IPS DF 6.9 (cell line): ENCODE measurements around the gene CRAT.
"Not testable (repeated sequence)": the region's sequence is repeated elsewhere in the genome, so short reads cannot be mapped to it uniquely, and the experiment has no call there.

Experiments
- DNase-seq: peaks from one replicate; pipeline ENCODE4 v3.0.0-alpha.2; 2013; ENCODE audit warnings: low read depth, low spot score
- H3K27ac ChIP-seq: one replicate; pipeline ENCODE4 v1.5.1; 2013; ENCODE audit warnings: low read length, control low read depth
- H3K27me3 ChIP-seq: 2 replicates; pipeline ENCODE4 v1.6.1; 2013; ENCODE audit warnings: mild to moderate bottlenecking, low read length; ENCODE audit not compliant: control insufficient read depth, insufficient read depth
- H3K36me3 ChIP-seq: 2 replicates; pipeline ENCODE4 v1.6.1; 2013; ENCODE audit warnings: low read length; ENCODE audit not compliant: control insufficient read depth, insufficient read depth
- H3K4me1 ChIP-seq: 2 replicates; pipeline ENCODE4 v1.6.1; 2013; ENCODE audit warnings: low read length; ENCODE audit not compliant: control insufficient read depth, insufficient read depth
- H3K4me3 ChIP-seq: 2 replicates; pipeline ENCODE4 v1.5.1; 2013; ENCODE audit warnings: mild to moderate bottlenecking, low read length
- H3K9me3 ChIP-seq: 2 replicates; pipeline ENCODE4 v1.6.1; 2013; ENCODE audit warnings: low read length, inconsistent platforms; ENCODE audit not compliant: control insufficient read depth, insufficient read depth
- WGBS: extraction: QIAGEN DNeasy Blood & Tissue Kit; methylation state at CpG from one replicate; pipeline ENCODE4 v1.1.7; 2013; ENCODE audit warnings: mixed read lengths, missing lambda C conversion rate; ENCODE audit not compliant: insufficient read length, insufficient coverage; 5-methylcytosine and 5-hydroxymethylcytosine counted together

The CRAT gene

GRCh38 chr9:129126749-129127618, 16.4 kb upstream of the CRAT start:
- Histone ChIP-seq H3K4me3 (no peak overlapping the region), H3K27ac (no peak overlapping the region), H3K27me3 (no peaks in the 10 kb centered on the region), H3K4me1 (peaks cover 3% of the 10 kb centered on the region), H3K9me3 (no peaks in the 10 kb centered on the region), H3K36me3 (0 out of 2 replicates have a peak, but pooled peaks cover 3% of the 10 kb centered on the region)
- WGBS: no CpG with 5 or more reads among the region's 10 CpGs
- no peak for DNase-seq

DNA sequence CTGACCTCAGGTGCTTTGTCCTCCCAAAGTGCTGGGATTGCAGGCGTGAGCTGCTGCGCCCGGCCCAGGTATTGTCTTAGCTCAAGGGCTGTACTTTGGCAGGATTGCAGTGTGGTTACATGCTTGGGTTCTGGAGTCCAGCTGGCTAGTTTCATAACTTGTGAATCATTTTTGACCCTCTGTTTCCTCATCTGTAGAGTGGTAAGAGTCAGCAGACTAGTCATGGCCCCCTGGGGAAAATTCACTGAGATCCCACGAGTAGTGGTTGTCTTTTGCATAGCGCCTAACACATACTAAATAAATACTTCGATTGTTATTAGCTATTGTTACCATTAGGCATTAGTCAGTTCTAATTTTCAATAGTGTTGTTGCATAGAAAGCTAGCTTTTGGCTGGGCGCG, 14.9 kb upstream of the CRAT start:
- no peak overlapping the region for H3K27ac ChIP-seq
- DNase-seq: no peak
- peaks cover 3% of the 10 kb centered on the region for H3K4me1 ChIP-seq
- no peaks in the 10 kb centered on the region for H3K9me3 ChIP-seq
- H3K4me3 ChIP-seq: no peak overlapping the region
- H3K36me3 ChIP-seq: peaks cover 9% of the 10 kb centered on the region; the same call in 1 of the 2 replicates
- WGBS: no CpG with 5 or more reads among the region's 8 CpGs
- H3K27me3 ChIP-seq: no peaks in the 10 kb centered on the region

DNA sequence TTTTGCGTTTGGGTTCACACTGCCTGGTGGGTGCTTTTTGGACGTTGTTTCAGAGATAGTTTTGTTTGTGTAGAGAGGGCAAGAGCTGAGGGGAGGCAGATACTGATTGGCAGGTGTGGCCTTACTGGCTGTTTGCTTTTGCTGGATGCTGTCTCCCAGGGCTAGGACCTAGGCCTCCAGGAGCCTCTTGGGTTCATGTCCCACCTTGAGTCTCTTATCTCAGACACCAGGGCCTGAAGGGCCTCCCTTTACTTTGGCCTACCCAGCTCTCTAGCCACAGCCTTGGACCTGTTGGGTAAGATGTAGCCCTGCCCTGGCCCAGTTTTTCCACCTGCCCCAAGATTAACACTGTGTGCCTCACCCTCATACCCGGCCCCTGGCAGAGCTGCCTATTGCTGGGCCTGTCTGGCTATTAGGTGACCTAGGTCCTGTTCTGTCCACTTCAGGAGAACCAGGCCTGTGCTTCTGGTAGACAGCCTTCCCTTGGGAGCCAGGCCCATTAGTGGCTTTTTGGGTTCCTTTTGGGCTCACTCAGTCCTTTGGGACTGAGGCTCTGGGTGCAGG, 14.0 kb upstream of the CRAT start:
- H3K4me3 ChIP-seq: no peak overlapping the region
- whole genome bisulfite sequencing: no CpG with 5 or more reads among the region's 3 CpGs
- H3K27me3 ChIP-seq: no peaks in the 10 kb centered on the region
- H3K9me3 ChIP-seq: no peaks in the 10 kb centered on the region
- DNase-seq: no peak
- peaks cover 11% of the 10 kb centered on the region; the same call in 1 of the 2 replicates for H3K36me3 ChIP-seq
- peaks cover 3% of the 10 kb centered on the region for H3K4me1 ChIP-seq
- H3K27ac ChIP-seq: no peak overlapping the region

DNA sequence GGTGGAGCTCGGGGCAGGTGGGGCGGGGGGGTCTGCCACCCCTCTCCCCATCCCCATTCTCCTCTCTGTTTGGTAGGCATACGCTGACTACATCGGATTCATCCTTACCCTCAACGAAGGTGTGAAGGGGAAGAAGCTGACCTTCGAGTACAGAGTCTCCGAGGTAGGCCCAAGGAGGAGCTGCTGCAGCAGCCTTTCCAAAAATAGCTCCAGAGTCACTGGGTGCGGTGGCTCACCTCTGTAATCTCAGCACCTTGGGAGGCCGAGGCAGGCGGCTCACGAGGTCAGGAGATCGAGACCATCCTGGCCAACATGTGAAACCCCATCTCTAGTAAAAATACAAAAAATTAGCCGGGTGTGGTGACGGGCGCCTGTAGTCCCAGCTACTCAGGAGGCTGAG, 12.4 kb upstream of the CRAT start:
- H3K27ac ChIP-seq, H3K4me3 ChIP-seq, H3K9me3 ChIP-seq, H3K4me1 ChIP-seq, DNase-seq, H3K27me3 ChIP-seq: not testable (repeated sequence)
- peaks cover 11% of the 10 kb centered on the region; the same call in 1 of the 2 replicates for H3K36me3 ChIP-seq
- WGBS: no CpG with 5 or more reads among the region's 15 CpGs

- H3K36me3 ChIP-seq: peaks cover 11% of the 10 kb centered on the region; the same call in 1 of the 2 replicates
Measured at GRCh38 chr9:129122133-129122532, 11.5 kb upstream of the CRAT start.

DNA sequence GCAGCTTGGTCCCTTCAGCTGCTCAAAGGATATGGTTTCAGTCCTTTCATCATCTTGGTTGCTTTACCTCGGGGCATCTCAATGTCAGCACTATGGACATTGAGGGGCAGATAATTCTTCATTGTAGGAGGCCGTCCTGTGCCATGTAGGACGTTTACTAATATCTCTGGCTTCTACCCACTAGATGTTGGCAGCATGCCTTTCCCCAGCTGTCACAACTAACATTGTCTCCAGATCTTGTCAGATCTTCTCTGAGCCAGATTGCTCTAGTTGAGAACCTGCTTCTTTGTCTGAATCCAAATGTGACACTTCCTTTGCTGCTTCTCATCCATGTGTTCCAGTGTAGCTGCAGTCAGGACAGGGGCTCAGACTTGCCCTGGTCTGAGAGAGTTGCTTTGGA, 10.9 kb upstream of the CRAT start:
- WGBS: no CpG with 5 or more reads among the region's 3 CpGs
- no peak overlapping the region for H3K27ac ChIP-seq
- peaks cover 11% of the 10 kb centered on the region; the same call in 1 of the 2 replicates for H3K36me3 ChIP-seq
- H3K27me3 ChIP-seq: no peaks in the 10 kb centered on the region
- DNase-seq: no peak
- no peaks in the 10 kb centered on the region for H3K9me3 ChIP-seq
- no peak overlapping the region for H3K4me3 ChIP-seq
- H3K4me1 ChIP-seq: no peaks in the 10 kb centered on the region; the same call in 1 of the 2 replicates

More at GRCh38 chr9:129122133-129122532, 11.5 kb upstream of the CRAT start:
- H3K27ac ChIP-seq: no peak overlapping the region
- H3K9me3 ChIP-seq: no peaks in the 10 kb centered on the region
- no peaks in the 10 kb centered on the region for H3K27me3 ChIP-seq
- no peak overlapping the region for H3K4me3 ChIP-seq
- DNase-seq: no peak
- WGBS: no CpG with 5 or more reads among the region's 1 CpG
- H3K4me1 ChIP-seq: peaks cover 1% of the 10 kb centered on the region

- H3K36me3 ChIP-seq: peaks cover 11% of the 10 kb centered on the region; the same call in 1 of the 2 replicates
- H3K4me1 ChIP-seq: no peaks in the 10 kb centered on the region
- H3K27me3 ChIP-seq: no peaks in the 10 kb centered on the region
- no peaks in the 10 kb centered on the region for H3K9me3 ChIP-seq
- no CpG with 5 or more reads among the region's 4 CpGs for WGBS
- no peak overlapping the region for H3K4me3 ChIP-seq
- no peak overlapping the region for H3K27ac ChIP-seq
- DNase-seq: no peak
Measured at GRCh38 chr9:129118799-129119198, 8.2 kb upstream of the CRAT start.

DNA sequence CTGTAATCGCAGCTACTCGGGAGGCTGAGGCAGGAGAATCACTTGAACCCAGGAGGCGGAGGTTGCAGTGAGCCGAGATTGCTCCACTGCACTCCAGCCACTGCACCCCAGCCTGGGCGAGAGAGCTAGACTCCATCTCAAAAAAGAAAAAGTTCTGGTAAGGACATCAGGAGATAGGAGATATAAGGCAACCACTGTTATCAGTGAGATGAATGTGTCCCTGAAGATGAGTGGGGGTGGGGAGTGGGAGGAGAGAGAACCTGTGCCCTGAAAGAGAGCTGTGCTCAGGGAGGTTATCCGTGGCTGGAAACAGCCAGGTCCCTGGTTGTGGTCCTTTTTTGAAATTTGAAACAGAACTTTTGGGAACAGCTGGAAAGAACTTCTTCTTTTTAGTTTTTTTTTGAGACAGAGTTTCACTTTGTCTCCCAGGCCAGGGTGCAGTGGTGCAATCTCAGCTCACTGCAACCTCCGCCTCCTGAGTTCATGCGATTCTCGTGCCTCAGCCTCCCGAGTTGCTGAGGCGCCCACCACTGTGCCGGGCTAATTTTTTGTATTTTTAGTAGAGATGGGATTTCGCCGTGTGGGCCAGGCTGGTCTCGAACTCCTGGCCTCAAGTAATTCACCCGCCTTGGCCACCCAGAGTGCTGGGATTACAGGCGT, 3.2 kb upstream of the CRAT start:
- no CpG with 5 or more reads among the region's 17 CpGs for WGBS
- Histone ChIP-seq H3K27ac (no peak overlapping the region), H3K27me3 (no peaks in the 10 kb centered on the region; the same call in 1 of the 2 replicates), H3K36me3 (no peaks in the 10 kb centered on the region), H3K4me1 (no peaks in the 10 kb centered on the region), H3K9me3 (no peaks in the 10 kb centered on the region), H3K4me3 (no peak overlapping the region)
- no peak for DNase-seq

DNA sequence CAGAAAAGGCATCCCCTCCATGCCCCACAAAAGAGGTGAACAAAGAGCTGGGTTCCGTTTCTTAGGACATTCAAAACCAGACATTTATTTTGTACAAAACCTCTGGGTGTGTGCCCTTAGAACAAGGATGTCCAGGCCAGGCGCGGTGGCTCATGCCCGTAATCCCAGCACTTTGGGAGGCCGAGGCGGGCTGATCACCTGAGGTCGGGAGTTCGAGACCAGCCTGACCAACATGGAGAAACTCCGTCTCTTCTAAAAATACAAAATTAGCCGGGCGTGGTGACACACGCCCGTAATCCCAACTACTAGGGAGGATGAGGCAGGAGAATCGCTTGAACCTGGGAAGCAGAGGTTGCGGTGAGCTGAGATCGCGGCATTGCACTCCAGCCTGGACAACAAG, 1.9 kb upstream of the CRAT start:
- no CpG with 5 or more reads among the region's 17 CpGs for WGBS
- peak overlapping the region; percentile 81; the same call in 1 of the 2 replicates for H3K4me3 ChIP-seq
- H3K9me3 ChIP-seq, H3K27ac ChIP-seq, H3K4me1 ChIP-seq, H3K27me3 ChIP-seq, DNase-seq, H3K36me3 ChIP-seq: not testable (repeated sequence)

- no peaks in the 10 kb centered on the region; the same call in 1 of the 2 replicates for H3K27me3 ChIP-seq
- no peaks in the 10 kb centered on the region for H3K4me1 ChIP-seq
- H3K27ac ChIP-seq: no peak overlapping the region
- no CpG with 5 or more reads among the region's 37 CpGs for WGBS
- no peaks in the 10 kb centered on the region for H3K36me3 ChIP-seq
- no peak for DNase-seq
- peak overlapping the region; percentile 81 for H3K4me3 ChIP-seq
- no peaks in the 10 kb centered on the region for H3K9me3 ChIP-seq
Measured at GRCh38 chr9:129111528-129112151, 1.0 kb upstream of the CRAT start.
